Measurements from ENCODE around the gene SLC35A4. TPM values are rescaled to one million over a fixed set of nuclear protein-coding genes. Genes with fewer than 3 reads are reported as not detected.

The SLC35A4 gene
- total RNA-seq, 1 donor from 2014 or later: 60.5 TPM

DNA sequence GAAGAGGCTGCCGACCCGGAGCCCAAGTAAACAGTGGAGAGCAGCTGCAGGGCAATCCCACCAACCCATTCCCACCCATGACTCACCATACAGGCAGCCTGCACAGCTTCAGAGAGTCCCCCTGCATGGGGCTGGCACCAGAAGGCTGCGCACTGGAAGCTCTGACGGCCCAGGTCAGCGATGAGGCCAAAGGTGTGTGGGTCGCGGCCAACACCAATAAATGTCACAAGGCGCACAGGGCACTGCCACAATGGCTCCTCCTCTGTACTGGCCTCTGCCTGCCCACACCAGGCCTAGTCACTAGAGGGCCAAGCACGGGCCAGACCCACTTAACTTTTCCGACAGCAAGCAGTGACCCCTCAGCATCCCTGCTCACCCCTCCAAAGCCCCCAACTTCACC lies 4.4 kb upstream of the SLC35A4 start:
- no peak for DNase-seq (ENCODE audit: low read depth)
- no peaks in the 10 kb centered on the region for H3K36me3 ChIP-seq (ENCODE audit: control insufficient read depth, insufficient read depth, low read length)
- H3K4me3 ChIP-seq (ENCODE audit: low read depth, low read length): no peak overlapping the region
- TF ChIP-seq, protein P1, sequence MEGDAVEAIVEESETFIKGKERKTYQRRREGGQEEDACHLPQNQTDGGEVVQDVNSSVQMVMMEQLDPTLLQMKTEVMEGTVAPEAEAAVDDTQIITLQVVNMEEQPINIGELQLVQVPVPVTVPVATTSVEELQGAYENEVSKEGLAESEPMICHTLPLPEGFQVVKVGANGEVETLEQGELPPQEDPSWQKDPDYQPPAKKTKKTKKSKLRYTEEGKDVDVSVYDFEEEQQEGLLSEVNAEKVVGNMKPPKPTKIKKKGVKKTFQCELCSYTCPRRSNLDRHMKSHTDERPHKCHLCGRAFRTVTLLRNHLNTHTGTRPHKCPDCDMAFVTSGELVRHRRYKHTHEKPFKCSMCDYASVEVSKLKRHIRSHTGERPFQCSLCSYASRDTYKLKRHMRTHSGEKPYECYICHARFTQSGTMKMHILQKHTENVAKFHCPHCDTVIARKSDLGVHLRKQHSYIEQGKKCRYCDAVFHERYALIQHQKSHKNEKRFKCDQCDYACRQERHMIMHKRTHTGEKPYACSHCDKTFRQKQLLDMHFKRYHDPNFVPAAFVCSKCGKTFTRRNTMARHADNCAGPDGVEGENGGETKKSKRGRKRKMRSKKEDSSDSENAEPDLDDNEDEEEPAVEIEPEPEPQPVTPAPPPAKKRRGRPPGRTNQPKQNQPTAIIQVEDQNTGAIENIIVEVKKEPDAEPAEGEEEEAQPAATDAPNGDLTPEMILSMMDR (IDR thresholded peaks at IDR 0.05; ENCODE audit: insufficient read depth, low read length, poor library complexity, severe bottlenecking): no peak
- H3K27me3 ChIP-seq (ENCODE audit: control insufficient read depth, insufficient read depth, low read length): no peaks in the 10 kb centered on the region

DNA sequence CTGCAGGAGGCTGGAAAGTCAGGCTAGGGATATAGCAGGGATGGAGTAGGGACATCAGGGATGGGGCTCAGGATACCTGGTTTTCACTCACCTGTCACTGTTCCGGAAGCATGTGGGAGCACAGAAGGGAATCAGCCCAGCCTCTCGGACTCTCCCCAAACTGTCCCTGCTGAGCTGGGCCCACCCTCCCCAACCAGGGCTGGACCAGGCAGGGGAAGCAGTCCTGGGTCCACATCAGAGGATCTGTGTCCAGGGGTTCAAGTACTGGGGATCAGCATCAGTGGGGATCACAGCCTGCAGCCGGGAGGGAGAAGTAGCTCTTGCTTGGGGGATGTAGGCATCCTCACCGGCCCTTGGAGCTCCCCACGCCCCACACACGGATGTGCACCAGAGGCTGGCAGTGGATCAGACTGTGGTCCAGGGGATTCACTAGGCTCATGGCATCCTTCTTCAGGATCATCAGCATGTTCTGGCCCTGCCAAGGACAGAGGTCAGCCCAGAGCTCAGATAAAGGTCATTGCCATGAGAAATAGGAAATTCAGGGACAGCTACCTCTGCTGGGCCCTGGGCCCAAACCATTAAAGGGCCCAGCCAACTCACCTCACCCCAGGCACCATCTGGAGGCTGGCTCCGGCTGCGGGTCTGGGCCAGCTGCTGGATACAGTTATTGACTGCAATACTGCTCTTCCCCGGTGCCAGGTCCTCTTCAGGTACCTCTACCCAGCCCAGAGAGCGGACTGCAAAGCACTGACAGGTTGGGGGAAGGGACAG lies 2.7 kb upstream of the SLC35A4 start:
- Histone ChIP-seq H3K4me3 (ENCODE audit: low read depth, low read length) (no peak overlapping the region), H3K27me3 (ENCODE audit: control insufficient read depth, insufficient read depth, low read length) (no peaks in the 10 kb centered on the region), H3K36me3 (ENCODE audit: control insufficient read depth, insufficient read depth, low read length) (peaks cover 4% of the 10 kb centered on the region)
- TF ChIP-seq, protein P1 (IDR thresholded peaks at IDR 0.05; ENCODE audit: insufficient read depth, low read length, poor library complexity, severe bottlenecking): no peak
- no peak for DNase-seq (ENCODE audit: low read depth)

DNA sequence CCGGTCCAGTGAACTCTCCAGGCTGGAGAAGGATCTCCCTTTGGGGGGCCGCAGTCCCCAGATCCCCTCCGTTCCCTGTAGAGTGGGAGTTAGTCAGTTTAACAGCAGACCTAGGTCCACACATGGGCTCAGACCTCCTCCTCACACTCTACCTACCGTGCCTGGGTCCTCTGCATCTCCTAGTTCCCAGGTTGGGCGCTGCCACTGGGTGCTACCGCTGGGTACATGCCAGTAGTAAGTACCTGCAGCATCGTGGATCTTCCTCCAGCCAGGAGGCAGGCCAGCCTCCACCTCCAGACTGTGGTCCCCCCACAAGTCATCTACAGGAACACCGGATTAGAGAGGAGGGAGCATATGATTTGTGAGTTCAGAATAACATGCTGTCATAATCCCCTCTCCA lies 1.0 kb upstream of the SLC35A4 start:
- Histone ChIP-seq H3K4me3 (ENCODE audit: low read depth, low read length) (peak overlapping the region; percentile 82), H3K27me3 (ENCODE audit: control insufficient read depth, insufficient read depth, low read length) (no peaks in the 10 kb centered on the region), H3K36me3 (ENCODE audit: control insufficient read depth, insufficient read depth, low read length) (peaks cover 7% of the 10 kb centered on the region)
- no peak for DNase-seq (ENCODE audit: low read depth)
- TF ChIP-seq, protein P1 (IDR thresholded peaks at IDR 0.05; ENCODE audit: insufficient read depth, low read length, poor library complexity, severe bottlenecking): no peak

DNA sequence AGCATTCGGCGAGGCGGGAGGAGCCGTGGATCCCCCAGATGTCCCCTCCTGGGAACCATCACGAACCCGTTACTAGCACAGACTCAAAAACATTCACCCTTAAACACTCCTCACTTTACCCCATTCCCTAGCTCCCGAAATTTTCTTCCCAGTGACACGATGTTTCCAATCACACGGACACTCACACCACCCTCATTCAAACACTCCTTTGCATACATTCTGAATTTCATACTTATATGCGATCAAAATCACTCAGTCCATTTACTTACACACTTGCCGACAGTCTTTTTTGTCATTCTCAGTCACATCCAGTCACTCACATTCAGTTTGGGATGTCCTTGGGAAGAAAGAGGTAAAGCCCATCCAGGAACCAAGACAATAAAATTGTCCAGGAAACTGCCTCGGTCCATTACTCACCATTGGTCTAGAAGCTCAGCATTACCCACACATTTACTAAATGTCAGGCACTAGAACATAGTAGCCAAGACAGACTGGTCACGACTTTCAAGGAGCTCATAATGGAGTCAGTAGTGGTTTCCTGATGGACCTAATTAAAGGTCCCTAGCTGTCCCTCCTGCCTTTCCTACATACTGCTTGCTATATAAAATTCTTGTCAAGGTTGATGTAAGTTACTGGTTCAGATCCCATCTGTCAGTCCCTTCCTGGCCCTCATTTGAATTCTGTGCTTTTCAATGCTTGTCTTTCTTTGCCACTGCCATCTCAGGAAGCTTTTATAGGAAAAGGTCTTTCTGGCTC lies 574 bp downstream of the SLC35A4 start:
- Histone ChIP-seq H3K27me3 (ENCODE audit: control insufficient read depth, insufficient read depth, low read length) (no peaks in the 10 kb centered on the region), H3K4me3 (ENCODE audit: low read depth, low read length) (peak overlapping the region; percentile 82), H3K36me3 (ENCODE audit: control insufficient read depth, insufficient read depth, low read length) (peaks cover 7% of the 10 kb centered on the region)
- no peak for DNase-seq (ENCODE audit: low read depth)
- TF ChIP-seq, protein P1 (IDR thresholded peaks at IDR 0.05; ENCODE audit: insufficient read depth, low read length, poor library complexity, severe bottlenecking): no peak

DNA sequence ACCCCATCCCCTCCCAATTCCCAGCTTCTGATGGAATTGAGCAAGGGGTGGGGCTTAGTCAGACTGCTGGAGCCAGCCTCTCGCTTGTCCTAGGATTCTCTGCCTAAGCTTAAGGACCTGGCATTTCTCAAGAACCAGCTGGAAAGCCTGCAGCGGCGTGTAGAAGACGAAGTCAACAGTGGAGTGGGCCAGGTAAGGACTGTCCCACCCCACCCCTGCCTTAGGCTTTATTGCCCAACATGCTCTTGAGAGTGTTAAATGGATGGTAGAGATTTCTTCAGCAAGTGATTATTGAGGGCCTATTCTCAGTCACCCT lies 1.1 kb downstream of the SLC35A4 start:
- Histone ChIP-seq H3K4me3 (ENCODE audit: low read depth, low read length) (peak overlapping the region; percentile 82), H3K36me3 (ENCODE audit: control insufficient read depth, insufficient read depth, low read length) (peaks cover 7% of the 10 kb centered on the region), H3K27me3 (ENCODE audit: control insufficient read depth, insufficient read depth, low read length) (no peaks in the 10 kb centered on the region)
- TF ChIP-seq, protein P1 (IDR thresholded peaks at IDR 0.05; ENCODE audit: insufficient read depth, low read length, poor library complexity, severe bottlenecking): no peak
- DNase-seq (ENCODE audit: low read depth): no peak
